Measurements from ENCODE around the gene TMEM270.

DNA sequence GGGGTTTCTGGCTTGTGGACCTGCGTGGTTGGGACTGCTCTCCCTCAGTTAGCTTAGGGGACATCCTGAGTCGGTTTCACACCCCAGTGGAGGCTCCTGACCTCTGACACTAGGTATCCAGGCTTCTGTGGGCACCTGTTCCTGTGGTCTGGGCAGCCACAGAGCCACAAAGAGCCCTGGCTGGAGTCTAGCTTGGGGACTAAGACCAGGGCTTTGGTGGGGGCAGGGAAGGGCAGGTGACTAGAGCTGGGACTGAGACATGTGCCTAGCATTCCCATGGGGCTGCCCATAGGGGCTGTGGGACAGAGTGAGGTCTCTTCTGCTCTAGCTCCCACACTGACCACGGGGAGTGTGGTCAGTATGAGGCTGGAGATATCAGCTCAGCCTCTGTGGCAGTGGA lies 4.0 kb upstream of the TMEM270 start:
- TF ChIP-seq, protein P1, sequence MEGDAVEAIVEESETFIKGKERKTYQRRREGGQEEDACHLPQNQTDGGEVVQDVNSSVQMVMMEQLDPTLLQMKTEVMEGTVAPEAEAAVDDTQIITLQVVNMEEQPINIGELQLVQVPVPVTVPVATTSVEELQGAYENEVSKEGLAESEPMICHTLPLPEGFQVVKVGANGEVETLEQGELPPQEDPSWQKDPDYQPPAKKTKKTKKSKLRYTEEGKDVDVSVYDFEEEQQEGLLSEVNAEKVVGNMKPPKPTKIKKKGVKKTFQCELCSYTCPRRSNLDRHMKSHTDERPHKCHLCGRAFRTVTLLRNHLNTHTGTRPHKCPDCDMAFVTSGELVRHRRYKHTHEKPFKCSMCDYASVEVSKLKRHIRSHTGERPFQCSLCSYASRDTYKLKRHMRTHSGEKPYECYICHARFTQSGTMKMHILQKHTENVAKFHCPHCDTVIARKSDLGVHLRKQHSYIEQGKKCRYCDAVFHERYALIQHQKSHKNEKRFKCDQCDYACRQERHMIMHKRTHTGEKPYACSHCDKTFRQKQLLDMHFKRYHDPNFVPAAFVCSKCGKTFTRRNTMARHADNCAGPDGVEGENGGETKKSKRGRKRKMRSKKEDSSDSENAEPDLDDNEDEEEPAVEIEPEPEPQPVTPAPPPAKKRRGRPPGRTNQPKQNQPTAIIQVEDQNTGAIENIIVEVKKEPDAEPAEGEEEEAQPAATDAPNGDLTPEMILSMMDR (IDR thresholded peaks at IDR 0.05), result no peak
- TF ChIP-seq POLR2A (IDR thresholded peaks at IDR 0.05), result no peak
